ENCODE results near the gene GPR156.

GPR156 gene

DNA sequence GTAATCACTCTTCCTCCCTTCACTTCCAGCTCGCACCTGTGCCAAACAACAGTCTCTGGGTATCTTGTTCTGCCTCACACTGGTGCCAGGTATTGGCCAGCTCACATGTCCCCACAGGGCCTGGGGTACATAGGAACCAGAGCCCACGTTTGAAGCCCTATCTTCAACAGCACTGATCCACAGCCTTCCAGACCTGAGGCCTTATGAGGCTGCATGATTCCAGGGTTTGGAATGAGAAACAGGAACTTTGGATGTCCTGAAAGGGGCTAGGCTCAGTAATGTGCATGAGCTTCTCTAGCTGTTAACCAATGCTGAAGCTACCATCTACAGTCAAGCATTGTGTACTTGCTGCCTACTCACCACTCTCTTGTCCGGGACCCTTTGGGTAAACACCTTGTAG is 92.4 kb downstream of the GPR156 start:
- no peak for DNase-seq

DNA sequence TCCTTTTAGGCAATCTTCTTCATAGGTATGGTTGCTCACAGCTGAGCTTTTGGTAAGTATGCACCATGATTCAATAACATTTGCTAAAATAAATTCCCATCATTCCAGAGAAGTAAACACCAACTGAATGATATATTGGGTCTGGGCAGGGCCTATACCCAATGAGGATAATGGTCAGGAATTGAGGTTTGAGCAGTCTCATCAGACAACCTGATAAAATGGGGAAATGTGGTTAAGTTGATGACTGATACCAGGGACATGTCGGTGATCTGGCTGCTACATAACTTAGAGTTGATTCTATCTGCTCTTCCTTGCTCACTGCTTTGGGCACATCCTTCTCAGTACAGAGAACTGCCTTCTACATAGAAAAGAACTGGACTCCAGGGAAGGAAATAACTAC is 92.9 kb downstream of the GPR156 start:
- no peak for DNase-seq

DNA sequence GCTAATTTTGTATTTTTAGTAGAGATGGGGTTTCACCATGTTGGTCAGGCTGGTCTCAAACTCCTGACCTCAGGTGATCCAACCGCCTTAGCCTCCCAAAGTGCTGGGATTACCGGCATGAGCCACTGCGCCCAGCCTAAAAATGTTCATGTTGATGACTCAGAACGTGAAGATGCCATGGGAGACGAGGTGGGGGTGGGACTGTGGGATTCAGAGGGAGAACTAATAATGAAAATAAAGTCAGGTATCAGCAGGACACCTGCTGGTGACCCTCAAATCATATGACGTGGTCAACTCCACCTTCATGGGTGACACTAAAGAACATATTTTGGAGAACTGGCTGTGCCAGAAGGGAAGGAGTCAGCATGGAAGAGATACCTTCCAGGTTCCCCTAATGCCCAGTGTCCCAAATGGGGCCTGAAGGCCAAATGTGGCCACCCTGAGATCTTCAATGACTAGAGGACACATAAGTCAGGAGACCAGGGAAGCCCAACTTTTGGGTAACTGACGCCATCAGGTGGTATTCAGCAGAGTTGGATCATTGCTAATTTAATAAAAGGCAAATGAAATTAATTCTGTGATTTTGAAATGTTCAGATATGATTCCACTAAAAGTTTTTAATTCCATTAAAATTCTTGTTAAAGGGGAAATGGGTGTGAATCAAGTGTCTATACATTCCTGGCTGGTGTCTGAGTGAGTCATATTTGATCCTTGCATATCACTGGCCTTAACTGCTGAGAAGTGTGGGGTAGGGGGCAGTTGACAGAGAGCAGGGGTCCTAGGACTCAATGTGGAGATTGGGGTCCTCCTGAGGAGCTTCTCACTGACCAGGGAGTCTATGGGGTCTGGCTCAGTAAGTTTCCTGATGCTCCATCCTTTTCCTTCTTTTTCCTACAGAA is 102.2 kb downstream of the GPR156 start:
- no peak for DNase-seq

DNA sequence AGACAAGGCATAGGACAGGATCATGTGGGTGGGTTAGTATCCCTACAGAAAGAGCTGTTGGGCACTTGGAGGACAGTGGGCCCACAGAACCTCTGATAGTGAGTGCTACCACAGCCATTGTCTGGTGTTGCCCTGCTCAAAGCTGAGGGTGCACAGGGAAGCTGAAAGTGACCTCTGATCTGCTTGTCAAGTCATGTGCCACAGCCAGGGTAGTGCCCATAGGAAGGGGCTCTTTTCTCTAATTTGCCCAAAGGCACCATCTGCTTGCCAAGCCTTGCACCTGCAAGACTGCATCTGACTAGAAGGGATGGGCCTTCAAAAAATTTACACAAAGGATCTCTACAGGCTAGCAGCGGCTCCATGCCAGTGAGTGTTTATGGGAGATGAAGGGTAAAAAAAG is 103.4 kb downstream of the GPR156 start:
- DNase-seq = no peak

DNA sequence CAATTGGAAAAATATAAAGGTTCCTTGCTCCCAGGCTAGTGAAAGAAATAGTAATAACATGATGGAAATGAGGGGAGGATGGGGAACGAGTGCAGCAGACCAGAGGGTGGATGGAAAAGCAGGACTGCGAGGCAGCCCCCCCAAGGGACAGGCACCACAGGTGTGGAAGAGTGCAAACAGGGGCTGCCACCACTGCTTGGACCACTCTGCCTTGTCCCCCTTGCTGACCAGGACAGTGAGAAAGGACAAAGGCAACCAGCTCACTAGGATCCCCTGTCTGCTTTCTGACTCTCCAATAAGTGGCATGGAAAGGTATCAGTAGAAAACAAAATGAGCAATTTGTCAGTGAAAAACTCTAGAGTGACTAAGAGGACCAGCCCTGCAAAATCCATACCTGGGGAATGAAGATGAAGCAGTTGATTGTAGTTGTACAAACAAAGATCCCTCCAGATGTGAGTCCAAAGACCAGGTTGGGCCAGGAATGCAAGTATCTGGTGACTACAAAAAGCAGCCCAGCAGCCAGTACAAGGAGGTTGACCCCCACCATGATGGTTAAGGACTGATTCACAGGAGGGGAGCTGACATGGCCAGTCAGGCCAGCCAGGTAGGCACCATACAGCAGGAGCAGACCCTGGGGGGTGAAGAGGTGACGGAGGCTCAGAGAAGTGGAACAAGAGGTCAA is 104.2 kb downstream of the GPR156 start:
- no peak for DNase-seq

DNA sequence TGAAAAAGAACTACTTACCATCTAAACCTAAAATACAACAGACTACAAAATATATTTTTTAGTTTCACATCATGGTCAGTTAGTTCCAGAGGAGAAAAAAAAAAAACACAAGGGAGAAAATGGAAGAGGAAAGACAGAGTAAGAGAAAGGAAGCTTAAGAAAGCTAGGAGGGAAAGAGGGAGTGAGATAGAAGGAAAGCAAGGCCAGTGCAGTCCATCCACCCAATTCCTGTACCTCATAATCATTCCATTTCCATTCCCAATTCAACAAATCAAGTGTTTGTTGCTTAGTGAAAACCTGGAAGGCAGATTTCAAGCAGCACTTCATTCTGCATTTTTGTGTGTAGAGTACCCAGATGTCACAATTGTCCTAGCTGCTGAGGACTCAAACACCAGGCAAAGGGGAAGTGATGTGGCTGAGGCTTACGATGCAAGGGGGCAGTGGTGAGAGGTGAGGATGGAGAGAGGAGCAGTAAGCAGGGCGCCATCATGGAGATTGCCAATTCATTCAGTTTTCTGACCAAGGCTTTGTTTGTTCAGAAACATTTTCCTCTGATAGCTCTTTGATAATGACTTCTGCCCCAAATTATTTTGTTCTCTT is 107.2 kb downstream of the GPR156 start:
- DNase-seq = no peak

DNA sequence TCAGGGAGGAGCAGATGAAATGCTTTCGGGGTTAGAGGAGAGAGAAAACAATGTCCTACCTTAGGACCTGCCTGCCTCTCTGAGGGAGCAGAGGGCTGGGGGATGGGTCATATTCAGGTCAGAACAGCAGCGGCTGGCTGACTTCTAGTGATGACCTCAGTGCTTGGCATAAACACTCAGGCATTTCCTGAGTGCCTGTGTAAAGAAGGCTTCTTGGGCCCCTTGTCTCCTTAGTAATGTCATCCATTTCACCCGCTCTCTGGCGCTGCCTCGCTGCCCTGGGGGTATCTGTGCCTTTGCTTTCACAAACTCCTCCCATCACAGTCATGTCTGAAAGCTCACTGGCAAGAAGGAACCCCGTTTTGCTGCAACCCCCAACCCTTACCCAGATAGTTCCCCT is 107.9 kb downstream of the GPR156 start:
- no peak for DNase-seq

DNA sequence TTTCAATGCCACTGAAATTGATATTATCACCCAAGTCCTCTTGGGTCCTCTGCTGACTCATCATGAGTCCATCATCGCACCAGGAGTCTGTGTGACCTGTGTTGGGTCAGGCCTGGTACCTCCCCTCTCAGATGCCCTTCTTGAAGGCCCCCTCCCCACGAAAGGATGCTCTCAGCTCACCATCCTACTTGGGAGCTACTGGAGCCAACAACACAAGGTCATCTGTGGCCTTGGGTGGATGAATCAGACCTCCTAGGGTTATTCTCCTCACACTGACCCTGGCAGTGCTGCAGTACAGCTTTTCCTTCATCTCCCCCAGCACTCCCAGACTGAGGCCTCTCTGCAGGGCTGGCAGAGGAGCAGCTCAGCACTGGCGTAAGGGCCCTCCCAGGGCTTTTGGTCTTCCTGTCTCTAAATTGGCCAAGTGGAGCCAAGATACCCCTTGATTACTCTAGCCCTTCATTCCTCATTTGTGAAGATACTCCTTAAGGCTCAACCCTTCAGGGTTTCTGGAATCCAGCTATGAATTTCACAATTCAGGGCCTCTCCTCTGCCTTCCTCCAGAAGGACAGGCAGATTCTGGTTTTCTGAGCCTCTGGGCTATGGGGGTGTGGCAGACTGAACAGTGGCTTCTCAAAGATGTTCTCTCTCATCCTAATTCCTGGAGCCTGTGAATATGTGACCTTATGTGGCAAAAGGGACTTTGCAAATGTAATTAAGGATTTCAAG is 110.0 kb downstream of the GPR156 start:
- DNase-seq = no peak

DNA sequence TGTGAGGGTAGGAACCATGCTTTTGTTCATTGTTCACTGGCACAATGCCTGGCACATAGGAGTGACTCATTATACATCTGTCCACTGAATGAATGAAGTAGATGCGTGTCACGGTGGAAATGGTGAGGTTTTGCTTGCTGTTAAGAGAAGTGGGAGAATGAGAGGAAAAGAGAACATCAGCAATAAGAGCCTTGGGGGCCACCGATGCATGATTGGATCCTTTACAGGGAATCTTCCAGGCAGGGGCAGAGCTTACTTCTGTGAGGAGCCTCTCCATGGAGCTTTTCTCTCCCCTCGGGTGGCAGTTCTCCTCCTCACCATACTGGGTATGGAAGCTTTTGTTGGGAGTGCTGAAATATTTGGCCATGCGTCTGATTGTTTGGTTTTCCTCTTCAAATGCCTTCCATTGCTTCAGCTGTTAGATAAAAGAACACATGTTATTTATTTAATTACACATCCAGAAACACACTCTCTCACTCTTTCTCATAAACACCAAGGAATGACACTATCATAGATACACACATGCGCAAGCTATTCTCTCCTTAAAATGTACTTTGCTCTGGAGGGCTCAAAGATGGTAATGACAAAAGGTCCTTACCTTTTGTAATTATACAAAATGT is 111.9 kb downstream of the GPR156 start:
- DNase-seq = no peak

DNA sequence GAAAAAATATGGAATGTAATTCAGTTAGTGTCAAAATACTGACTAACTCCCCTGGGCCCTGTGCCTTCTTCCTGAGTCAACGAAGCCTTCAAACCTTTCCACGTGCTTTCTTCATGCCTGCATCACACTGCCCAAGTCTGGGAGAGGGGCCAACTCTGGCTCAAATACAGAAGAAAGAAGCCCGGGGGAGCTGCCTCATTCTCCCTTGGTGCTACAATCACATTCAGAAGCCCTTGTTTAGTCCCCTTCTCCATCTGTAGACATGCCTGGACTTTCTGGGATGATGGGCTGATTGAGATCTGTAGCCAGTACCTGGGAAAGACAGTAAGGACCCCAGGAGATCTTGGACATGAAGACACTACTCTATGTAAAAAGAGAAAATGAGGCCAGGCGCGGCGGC is 113.0 kb downstream of the GPR156 start:
- DNase-seq = no peak

DNA sequence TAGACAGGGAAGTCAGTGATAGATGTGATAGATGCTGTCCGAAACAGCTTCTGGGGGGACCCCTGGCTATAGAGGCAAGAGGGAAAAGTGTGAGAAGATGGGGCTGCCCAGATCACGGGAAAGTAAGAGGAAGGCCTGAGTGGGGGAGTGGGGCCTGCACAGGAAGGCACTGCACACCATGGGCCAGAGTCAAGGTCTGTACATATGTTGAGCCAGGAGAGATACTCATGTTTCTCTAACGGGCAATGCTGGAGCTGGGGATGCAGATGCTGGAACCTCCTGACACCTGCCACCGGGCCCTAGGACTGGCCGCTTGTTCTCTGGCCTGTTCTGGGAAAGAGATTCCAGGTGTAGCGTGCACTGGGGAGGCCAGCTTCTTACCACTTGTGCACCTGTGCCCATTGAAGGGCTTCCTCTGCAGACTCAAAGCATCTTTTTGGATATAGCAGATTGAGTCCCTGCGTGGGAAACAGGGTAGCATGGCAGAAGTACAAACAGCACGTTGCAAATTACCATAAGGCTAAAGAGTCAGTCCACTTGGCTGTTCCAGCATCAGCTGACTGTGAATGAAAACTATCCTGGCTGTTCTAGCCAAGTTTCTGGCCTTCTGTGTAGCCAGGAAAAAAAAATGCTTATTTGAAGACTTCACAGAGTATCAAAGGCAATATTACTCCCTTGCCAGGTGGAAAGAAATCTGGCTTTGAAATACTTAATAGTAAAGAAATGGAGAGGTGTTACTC is 113.7 kb downstream of the GPR156 start:
- no peak for DNase-seq

DNA sequence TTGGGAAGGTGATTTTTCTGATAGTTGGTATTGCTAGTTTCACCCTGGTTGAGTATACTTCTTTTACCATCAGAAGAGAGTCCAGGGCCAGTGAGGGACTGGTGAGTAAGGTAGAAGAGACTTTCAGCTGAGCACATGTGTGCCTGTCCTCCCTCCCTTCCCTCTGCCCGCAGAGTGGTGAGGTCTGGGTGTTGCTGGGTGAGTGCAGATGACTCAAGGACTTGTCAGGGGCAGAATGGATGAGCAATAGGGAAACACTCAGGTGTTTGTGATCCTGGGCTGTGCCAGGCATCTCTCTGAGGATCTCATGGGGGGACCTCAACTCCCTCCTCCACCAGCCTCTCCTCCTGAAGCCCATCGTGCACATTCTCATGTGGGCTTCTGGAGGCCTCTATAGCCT is 114.8 kb downstream of the GPR156 start:
- DNase-seq = no peak

DNA sequence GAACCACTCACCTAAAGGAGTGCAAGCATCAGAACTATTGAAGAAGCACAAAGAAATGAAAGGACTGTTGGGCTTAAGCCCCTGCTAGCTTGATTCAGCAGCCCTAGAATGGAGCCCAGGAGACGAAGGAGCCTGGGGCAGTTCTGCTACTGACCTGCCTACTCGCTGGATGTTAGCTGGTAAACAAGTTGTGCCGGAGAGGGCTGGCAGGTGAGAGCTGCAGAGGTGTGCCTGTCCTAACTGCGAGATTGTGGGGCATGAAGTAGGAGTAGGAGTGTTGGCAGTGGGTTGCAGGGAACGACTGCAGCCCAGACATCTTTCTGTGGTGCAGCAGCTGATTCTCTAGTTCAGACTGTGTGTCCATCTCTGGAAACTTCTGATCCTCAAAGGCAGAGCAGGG is 115.6 kb downstream of the GPR156 start:
- DNase-seq = no peak

DNA sequence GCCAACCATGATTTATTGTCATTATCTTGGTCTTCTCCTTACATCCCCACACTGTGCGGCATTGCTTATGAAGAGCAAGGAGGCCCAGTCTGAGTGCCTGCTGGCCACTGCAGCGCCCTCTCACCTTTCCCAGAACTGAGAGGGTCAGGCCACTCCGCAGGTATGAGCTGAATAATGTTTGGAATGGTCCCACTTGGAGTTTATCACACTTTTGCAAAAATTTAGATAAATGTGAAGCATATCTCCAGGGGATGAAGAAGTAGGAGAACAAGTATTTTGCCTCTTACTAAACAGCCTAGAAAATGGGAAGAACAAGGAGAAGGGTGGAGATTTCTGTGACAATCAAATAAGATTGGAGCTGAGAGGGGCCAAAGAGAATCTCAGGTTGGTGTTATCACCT is 116.4 kb downstream of the GPR156 start:
- no peak for DNase-seq

DNA sequence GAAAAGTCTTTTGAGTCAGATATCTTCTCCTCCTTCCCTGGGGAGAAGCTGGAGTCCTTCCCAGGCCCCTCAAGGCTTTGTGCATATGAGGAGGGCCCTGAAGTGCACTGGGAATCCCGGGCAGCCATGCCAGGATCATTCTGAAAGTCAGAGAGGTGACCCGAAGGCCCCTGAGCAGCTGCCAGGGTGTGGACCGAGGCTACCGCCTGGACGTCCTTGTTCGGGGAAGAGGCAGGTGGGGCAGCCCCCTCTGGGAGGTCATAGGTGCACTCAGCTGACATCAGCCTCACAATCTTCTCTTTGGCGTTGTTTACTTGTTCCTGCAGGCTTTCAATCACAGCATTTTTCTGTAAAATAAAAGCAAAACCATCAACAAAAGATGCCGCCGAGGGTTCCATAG is 117.0 kb downstream of the GPR156 start:
- no peak for DNase-seq

DNA sequence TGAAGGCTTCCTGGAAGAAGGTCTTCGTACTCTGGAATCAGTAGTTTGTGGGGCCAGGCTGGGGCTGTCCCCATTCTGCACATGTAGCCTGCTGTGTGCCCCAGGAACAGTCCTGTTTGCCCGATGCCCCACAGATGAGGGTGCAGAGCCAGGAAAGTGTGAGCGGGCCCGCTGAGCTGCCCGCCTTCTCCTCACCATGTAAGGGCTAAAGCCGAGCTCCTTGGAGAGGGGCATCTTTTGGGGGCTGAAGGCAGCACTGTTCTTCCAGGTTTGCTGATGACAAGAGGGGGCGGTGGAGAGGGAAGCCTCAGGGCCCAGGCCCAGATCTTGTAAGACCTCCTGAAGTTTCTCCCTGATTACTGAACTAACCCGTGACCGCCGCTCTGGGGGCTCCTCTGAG is 117.5 kb downstream of the GPR156 start:
- DNase-seq = no peak

DNA sequence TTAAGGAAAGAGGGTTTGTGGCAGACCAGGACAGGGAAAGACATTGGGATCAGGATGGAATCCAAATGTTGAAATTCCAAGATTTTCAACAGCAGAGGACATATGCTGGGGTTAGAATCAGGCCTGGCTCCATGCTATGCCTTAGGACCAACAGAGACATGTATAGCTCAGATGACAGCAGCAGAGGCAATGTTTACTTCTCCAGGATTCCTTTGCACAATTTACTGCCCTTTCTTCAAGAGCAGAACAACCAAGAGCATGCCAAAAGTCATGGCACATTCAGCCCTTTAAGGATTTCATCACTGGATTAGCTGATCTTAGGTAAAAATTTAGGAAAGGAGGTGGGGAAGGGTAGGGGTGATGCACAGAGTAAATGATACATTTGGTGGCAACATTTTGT is 121.2 kb downstream of the GPR156 start:
- DNase-seq = no peak

DNA sequence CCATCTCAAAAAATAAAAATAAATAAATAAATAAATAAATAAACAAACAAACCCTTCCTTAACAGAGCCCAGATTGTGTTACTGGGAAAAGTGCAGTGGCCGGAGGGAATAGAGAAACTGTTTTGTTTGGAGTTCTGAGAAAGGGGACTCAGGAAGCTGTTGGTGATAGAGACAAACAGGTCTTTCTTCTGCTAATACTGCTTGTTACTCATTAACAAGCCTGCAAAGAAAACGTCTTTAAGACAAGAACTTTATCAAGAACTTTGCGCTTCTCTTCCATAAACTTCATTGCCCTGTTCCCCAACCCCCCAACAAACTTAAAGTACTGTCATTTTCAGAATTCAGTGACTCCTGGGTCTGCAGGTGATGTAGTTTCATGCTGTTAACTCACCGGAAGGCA is 122.0 kb downstream of the GPR156 start:
- no peak for DNase-seq

DNA sequence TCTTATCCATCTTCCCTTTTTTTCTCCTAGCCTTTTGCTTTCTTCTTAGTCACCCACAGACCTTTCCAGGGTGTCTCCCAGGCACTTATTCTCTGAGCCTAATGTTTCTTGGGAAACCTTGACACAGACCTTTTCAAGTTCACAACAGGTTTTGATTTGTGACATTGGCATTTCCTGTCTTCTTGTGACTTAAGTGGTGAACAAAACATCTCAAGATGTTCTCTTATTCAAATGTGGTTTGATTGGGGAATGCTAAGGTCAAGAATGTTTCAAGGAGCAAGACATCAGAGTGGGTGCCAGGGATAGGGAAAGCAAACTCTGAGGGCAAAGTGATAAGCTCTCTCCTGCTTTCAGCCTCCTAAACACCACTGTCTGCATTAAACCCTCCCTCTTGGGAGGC is 122.6 kb downstream of the GPR156 start:
- no peak for DNase-seq

DNA sequence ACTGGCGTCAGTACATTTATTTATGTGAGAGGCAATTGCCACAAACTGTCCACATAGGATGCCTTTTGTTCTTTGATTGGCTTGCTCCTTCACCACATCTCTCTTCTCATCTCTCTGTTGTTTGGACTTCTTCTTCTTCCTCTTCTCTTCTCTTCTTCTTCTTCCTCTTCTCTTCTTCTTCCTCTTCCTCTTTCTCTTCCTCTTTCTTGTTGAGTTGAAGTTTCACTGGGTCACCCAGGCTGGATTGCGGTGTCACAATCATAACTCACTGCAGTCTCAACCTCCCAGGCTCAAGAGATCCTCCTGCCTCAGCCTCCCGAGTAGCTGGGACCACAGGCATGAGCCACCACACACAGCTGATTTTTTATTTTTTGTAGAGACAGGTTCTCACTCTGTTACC is 123.1 kb downstream of the GPR156 start:
- no peak for DNase-seq

DNA sequence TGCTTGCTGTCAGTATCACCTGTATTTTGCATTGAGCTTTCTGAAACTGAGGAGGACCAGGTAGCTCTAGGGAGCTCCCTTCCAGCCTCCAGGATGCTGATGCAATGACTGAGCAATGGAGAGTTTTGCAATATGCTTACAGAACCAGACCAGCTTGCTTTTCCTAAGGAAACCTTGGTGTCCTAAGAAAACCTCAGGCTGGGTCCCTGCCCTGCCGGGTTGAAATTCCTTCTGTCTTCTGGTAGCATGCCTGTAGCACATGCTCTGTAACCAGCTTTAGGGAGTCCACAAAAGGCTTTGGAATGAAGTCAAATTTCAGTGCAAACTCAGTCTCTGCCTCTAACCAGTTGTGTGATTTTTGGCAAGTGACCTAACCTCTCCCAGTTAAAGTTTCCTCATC is 125.0 kb downstream of the GPR156 start:
- DNase-seq = no peak

DNA sequence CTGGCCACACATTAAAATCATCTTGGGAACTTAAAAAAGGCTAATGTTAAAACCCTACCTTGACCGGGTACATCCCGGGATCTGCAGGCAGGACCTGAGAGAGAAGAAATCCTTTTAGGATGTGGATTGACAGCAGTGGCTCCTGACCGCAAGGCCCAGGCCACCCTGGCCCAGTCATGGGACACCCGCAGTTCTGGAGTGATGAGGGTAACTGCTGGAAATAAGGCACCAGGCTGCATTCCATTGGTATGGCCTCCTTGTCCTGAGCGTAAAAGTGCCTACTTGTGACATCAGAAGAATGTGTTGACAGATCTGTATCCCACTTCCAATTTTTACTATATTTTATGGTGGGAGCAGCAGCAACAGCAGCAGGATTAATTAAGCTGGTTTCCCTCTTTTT is 127.3 kb downstream of the GPR156 start:
- no peak for DNase-seq

Measured in activated CD4-positive, alpha-beta T cell treated with anti-CD3 and anti-CD28 coated beads for 1 hour (primary cell).